ENCODE results near the gene GNB1.

GNB1 gene

DNA sequence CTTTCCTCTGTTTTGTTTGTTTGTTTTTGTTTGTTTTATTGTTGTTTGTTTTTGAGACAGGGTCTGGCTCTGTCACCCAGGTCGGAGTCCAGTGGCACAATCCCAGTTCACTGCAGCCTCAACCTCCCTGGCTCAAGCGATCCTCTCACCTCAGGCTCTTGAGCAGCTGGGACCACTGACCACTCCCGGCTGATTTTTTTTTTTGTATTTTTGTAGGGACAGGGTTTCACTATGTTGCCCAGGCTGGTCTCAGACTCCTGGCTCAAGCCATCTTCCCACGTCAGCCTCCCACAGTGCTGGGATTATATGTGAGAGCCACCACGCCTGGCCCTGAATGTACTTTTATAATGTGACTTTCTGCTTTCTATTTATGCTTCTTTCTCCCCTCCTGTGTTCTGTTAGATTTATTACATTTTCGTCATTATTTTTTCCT, 19.2 kb upstream of the GNB1 start:
- DNase-seq = no peak

DNA sequence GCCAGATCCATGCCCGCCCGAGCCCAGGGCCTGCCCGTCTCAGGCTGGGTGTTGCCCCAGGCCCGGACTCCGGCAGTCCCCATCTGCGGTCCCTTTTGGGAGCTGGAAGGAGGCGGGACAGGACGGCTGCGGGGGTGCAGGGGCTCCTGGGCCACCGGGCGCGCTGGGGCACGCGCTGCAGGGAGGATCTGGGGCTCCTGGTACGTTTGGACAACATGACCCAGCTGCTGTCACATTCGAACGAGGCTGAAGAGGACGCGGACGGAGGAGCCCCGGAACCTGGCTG, 17.6 kb upstream of the GNB1 start:
- no peak for DNase-seq

- DNase-seq = no peak
These were observed 16.3 kb upstream of the GNB1 start for GRCh38 chr1:1907098-1907736.

GRCh38 chr1:1906185-1907097, 15.6 kb upstream of the GNB1 start:
- DNase-seq = peak; percentile 24 to 65 (median 54)

GRCh38 chr1:1903224-1903623, 12.3 kb upstream of the GNB1 start:
- DNase-seq = no peak

DNA sequence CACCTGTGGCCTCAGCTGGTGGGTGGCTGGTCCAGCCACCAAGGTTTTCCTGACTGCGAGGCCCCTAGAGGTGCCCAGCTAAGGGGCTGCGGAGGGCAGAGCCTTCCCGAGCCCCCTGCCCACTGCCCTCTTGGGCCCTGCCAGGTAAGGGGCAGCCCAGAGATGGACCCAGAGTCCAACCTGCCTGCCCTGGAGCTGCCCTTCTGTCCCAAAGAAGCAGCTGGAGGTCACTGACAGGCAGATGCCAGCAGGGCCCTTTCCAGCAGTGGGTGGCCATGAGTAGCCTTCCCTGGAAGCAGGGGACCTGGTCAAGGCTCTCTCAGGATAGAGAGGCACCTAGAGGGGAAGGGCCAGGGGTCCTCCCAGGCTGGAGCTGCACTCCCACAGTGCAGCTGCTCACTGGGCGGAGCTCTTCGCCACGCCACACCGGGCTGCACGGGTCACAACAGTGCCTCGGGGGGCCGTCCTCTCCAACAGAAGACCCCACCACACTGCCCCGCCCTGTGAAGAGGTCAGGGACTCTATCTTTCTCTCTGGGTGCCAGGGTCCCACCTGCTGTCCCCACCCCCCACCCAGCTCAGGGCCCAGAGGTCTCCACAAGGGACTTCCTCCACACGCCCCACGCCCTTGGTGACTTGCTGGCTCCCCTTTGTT, 10.9 kb upstream of the GNB1 start:
- no peak for DNase-seq

DNA sequence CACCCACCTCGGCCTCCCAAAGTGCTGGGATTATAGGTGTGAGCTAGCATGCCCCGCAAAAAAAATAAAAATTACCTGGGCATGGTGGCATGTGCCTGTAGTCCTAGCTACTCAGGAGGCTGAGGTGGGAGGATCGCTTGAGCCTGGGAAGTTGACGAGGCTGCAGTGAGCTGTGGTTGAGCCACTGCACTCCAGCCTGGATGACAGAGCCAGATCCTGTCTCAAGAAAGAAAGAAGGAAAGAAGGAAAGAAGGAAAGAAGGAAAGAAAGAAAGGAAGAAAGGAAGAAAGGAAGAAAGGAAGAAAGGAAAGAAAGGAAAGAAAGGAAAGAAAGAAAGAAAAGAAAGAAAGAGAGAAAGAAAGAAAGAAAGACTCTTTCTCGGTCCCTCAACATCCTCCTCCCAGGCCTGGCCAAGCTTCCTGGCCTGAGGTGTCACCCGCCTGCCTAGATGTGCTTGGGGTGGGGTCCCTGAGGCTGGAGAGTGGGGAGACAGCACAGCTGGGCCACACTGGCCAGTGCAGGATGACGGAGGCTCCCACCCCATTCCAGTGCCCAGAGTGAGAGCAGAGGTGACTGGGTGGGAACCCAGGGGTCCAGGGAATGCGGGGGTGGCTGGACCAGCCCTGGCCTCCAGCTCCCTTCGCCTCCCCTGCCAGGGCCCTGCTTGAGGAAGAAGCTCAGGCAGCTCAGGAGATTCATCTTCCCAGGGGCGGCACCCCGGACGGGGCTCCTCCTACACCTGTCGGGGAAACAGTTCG, 10.2 kb upstream of the GNB1 start:
- no peak for DNase-seq

GRCh38 chr1:1899967-1900327, 9.1 kb upstream of the GNB1 start:
- no peak for DNase-seq

- DNase-seq = peak in 1 of 5 experiments; percentile 40
These were observed 8.5 kb upstream of the GNB1 start for GRCh38 chr1:1899266-1899966.

DNA sequence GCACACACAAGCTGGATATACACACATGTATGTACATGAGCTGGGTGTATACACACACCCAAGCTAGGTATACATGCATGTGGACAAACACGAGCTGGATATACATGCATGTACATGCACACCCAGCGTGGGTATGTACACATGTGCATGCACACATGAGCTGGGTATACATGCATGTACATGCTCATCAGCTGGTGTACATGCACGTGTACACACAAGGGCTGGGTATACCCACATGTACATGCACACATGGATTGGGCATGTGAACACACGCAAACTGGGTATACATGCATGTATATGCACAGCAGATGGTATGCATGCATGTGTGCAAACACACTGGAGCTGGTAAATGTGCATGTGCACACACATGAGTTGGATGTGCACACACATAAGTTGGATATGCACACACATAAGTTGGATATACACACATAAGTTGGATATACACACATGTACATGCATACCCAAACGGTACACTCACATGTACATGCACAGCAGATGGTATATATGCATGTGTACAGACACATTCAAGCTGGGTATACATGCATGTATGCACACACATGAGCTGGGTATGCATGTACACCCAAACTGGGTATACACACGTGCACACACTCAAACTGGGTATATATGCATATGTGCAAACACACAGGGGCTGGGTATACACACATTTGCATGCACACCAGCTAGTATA, 7.5 kb upstream of the GNB1 start:
- no peak for DNase-seq

GRCh38 chr1:1895456-1896336, 4.8 kb upstream of the GNB1 start:
- no peak for DNase-seq

DNA sequence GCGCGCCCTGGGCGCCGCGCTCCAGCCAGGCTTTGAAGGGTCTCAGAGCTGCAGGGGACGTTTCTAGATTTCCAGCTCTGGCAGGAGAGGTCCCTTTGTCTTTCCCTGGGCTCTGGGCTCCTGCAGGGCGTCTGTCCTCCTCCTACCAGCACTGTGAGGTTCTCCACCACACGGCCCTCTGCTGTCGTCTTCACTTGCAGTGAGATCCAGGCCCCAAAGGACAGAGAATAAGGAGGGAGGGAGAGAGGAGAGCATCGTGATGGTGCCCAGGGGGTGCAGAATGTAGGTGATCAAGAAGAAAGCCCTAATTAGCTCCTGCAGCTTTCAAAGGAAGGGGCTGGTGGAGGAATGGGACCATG, 4.2 kb upstream of the GNB1 start:
- no peak for DNase-seq

DNA sequence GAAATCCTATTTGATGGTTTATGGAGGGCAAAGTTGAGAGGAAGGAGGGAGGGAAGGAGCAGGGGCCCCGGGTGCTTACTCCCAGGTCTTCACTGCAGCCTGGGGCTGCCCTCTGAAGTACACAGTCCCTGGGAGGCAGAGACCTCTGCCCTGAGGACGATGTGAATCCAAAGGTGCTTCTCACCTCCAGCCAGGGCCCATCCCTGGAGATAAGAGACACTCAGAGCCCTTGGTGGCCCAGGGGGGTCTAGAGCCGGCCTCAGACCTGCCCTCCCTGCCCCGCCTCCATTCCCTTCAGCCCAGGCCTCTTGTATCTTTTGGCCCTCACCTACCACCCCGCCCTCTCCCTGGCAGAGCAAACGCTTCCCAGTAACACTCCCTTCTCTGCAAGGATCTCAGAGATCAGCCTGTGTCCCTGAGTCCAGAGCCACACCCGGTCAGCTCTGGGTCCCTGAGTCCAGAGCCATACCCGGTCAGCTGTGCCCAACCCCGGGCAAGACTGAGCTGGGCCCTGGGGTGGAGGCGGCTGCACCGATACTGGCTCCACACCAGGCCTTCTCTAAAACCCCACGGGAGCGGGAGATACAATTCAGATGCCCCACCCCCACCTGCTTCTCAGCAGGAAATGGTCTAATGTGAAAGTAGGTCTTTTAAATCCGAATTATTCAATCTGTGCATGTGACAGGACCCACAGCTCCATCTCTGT, 3.6 kb upstream of the GNB1 start:
- no peak for DNase-seq

DNA sequence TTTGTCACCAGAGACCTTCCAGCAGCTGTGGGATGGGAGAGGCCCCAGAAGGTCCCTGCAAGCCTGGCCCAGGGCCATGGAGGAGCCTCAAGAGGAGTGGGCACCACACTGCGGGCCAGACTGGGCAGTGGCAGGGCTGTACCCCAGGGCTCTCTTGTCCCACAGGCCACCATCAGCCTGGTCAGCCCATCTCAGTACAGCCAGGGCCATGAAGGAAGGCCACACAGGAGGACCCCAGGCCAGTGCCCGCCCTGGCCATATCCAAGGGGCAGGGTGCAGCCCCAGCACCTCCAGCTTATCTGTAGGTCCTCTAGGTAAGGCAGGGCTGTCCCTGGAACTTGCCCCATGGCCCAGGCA, 3.1 kb upstream of the GNB1 start:
- no peak for DNase-seq

DNA sequence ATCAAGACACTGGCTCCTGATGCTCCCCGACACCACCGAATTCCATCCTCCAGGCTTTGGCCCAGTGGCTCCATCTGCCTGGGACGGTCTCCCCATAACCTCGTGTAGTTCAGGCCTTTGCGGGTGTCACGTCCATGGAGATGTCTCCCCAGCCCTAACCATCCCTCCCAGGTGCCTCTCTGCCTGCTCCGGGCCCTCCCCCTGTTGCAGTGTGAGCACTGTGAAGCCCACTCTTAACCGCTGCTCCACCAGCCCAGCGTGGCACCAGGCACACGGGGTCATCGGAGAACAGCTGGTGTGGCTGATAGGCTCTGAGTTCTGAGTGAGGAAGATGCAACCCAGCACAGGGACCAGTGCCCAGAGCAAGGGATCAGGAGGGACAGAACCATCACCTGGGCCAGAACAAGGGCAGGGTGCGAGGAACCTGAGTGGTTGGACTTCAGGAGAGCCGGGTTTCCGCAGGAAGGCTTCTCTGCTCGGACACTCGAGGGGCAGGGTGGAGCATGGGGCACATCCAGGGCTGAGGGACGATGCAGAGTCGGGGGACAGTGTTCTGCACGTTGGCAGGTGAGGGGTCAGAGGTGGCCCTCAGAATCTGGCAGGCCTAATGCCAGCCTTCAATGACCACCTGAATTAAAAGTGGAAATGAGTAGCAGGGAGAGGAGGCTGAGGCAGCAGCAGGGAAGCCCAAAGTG, 2.6 kb upstream of the GNB1 start:
- DNase-seq = no peak

- DNase-seq = no peak
These were observed 1.9 kb upstream of the GNB1 start for GRCh38 chr1:1892763-1893120.

GRCh38 chr1:1892079-1892762, 1.3 kb upstream of the GNB1 start:
- DNase-seq = no peak

- DNase-seq = peak; percentile 49 to 83 (median 80)
These were observed 627 bp upstream of the GNB1 start for GRCh38 chr1:1891349-1892078.
